CD4-positive, alpha-beta T cell treated with Interferon alpha-2 for 1 hour (primary cell): Measurements from ENCODE around the gene ZCCHC8.
"Not testable (repeated sequence)": the region's sequence is repeated elsewhere in the genome, so short reads cannot be mapped to it uniquely, and the experiment has no call there.

Experiments
- DNase-seq, 2 donors: peaks; one replicate each; pipeline ENCODE4 v3.0.0-alpha.2; 2020 to 2022

The ZCCHC8 gene

DNA sequence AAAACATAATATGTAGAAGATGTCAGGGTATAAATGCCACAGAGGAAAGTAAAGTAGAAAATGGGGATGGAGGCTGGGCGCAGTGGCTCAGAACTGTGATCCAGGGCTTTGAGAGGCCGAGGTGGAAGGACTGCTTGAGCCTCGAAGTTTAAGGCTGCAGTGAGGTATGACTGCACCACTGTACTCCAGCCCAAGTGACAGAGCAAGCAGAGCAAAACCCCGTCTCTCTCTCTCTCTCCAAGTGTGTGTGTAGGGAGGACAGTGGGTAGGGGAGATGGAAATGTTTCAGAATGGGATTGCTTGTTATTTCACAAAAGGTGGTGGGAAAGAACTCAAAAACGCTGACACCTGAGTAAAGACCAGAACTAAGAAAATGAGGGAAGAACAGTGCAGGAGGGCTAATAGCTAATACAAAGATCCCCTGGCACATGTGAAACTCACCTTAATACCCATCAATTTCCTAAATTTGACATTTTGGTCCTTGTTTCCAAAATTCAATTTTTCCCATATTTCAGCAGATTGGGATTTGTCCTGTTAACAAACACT is 5.7 kb upstream of the ZCCHC8 start:
- no peak for DNase-seq

DNA sequence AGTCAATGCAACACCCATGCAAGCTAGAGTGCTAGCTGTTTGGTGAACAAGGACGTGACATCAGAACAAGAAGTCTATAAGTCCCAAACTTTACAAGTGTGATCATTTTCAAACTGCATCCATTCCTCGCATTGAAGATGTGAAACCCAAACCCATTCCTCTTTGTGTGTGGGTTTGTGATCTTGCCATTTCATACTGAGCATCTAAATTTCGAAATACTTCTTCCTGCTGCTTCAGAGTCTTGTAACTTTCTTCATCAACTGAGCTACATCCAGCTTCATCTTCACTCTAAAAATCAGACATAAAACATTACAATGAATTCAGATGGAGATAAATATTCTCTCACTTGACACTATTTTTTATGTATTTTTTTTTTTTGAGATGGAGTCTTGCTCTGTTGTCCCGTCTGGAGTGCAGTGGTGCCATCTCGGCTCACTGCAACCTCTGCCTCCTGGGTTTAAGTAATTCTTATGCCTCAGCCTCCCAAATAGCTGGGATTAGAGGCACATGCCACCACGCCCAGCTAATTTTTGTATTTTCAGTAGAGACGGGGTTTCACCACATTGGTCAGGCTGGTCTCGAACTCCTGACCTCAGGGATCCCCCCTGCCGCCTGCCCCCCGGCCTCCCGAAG is 4.8 kb upstream of the ZCCHC8 start:
- DNase-seq = no peak

DNA sequence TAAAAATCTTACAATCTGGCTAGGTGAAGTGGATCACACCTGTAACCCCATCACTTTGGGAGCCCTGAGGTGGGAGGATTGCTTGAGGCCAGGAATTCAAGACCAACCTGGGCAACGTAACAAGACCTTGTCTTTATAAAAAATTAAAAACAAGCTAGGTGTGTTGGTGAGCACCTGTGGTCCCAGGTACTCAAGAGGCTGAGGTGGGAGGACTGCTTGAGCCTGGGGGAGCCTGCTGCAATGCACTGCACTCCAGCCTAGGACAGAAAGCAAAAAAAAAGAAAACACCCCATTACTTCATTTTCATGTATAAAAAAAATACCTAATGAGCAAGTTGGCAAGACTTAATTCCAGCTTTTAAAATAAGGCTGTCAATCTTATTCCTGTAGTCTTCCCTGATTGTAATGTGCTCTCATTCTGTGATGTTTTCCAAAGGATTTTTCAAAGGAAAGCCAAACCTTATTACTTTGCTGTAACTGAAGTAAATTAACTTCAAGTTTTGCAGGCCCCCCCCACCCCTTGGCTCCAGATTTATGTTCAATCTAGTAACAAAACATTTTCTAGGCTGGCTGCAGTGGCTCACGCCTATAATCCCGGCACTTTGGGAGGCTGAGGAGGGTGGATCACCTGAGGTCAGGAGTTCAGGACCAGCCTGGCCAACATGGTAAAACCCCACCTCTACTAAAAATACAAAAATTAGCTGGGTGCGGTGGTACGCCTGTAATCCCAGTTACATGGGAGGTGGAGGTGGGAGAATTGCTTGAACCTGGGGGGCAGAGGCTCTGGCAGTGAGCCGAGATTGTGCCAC is 3.3 kb upstream of the ZCCHC8 start:
- no peak for DNase-seq

DNA sequence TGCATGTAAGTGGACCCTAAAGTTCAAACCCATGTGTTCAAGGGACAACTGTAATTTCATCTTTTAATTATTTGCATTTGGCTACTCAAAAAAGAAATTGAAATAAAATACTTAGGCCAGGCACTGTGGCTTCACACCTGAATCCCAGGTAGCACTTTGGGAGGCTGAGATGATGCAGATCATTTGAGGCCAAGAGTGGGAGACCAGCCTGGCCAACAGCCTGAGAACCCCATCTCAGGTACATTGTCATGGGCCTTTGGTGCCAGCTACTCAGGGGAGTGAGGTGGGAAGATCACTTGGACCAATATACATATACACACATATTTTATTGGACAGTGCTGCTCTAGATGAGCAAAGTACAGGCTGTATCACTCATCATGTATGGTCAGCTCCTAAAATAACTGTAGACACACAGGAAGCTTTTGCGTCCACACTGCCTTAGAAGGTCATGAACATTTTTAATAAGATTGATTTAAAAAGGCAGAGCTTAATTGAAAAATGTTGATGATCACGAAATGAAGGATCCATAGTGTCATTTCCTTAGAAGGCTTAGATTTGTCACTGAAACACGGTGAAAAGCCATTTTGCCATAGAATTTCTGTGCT is 2.5 kb upstream of the ZCCHC8 start:
- no peak for DNase-seq

- DNase-seq = no peak
Measured at GRCh38 chr12:122501489-122501989, 807 bp upstream of the ZCCHC8 start.

GRCh38 chr12:122499991-122500684 is 594 bp downstream of the ZCCHC8 start:
- DNase-seq = peak; percentile 23 to 58

- DNase-seq = no peak
Measured at GRCh38 chr12:122495258-122495657, 5.5 kb downstream of the ZCCHC8 start.

- DNase-seq = not testable (repeated sequence)
Measured at GRCh38 chr12:122493222-122493621, 7.5 kb downstream of the ZCCHC8 start.

- no peak for DNase-seq
Measured at GRCh38 chr12:122491991-122492390, 8.7 kb downstream of the ZCCHC8 start.

GRCh38 chr12:122489038-122489437 is 11.7 kb downstream of the ZCCHC8 start:
- no peak for DNase-seq

DNA sequence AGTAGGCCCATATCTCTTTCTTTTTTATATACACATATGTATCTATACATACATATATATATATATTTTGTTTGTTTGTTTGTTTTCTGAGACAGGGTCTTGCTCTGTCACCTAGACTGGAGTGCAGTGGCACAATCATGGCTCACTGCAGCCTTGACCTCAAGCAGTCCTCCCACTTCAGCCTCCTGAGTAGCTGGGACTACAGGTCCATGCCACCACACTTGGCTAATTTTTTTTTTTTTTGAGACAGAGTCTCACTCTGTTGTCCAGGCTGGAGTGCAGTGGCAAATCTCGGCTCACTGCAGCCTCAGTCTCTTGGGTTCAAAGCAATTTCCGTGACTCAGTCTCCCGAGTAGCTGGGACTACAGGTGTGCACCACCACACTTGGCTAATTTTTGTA is 12.9 kb downstream of the ZCCHC8 start:
- not testable (repeated sequence) for DNase-seq

GRCh38 chr12:122486805-122487426 is 13.8 kb downstream of the ZCCHC8 start:
- no peak for DNase-seq

DNA sequence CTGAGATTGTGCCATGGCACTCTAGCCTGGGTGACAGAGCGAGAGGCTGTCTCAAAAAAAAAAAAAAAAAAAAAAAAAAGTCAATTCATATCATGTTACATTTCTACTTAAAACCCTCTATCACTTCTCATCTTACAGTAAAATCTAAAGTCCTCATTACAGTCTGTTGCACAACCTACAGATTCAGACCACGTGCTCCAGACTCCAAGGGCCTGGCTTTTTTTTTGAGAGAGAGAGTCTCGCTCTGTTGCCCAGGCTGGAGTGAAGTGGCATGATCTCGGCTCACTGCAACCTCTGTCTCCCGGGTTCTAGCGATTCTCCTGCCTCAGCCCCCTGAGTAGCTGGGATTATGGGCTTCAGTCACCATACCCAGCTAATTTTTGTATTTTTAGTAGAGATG is 14.4 kb downstream of the ZCCHC8 start:
- not testable (repeated sequence) for DNase-seq

GRCh38 chr12:122484385-122484784 is 16.3 kb downstream of the ZCCHC8 start:
- DNase-seq = not testable (repeated sequence)

- no peak for DNase-seq
Measured at GRCh38 chr12:122483969-122484368, 16.8 kb downstream of the ZCCHC8 start.

GRCh38 chr12:122481861-122482260 is 18.9 kb downstream of the ZCCHC8 start:
- DNase-seq = no peak

GRCh38 chr12:122480753-122481152 is 20.0 kb downstream of the ZCCHC8 start:
- no peak for DNase-seq

DNA sequence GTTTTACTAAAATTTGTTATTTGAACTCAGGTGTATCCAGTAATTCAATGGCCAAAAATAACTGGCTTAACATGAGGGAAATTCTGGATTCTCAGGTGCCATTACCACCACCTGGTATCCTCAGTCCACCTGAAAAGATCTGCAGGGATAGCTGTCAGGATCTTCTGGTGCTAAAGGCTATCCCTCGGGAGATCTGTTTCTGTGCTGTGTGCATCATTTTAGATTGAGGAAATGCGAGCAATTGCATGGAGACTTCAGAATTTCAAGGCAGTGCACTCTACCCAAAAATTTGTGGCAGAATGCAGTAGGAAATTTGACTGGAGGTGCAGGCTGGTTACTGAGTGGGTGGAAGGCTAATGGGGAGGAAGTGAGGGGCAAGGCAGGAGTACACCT is 26.4 kb downstream of the ZCCHC8 start:
- DNase-seq = no peak

DNA sequence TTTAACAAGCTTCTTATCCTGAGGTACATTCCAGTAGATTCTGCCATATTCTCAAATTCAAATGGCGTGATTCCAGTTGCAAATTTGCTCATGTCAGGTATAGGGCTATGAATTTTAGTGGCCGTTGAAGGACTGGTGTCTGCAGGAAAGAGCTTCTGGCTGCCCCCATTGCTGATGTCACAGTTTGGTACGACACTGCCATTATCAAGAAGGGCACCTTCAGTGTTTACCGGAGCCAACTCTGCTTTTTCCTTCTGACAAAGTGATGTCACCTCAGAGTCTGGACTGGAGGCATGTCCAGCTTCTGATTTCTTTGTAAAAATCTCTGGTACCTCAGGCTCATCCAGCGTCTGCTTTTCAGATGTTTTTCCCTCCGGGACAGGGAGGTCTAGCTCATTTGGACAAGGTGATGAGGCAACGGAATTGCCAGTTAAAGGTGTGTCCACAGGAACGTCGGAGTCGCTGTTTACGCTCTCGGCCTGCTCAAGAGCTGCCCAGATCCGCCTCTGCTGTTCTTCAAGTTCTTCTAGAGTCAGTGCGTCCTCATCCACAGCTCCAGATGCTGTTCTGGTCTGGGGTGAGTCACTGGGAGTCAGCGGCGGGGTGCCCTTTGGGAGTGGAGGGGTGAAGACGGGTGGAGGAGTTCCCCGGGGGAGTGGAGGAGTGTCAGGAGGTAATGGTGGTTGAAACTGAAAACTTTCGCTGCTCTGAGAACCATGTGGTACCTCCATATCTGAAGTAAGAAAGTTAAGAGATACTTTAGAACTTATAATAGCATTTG is 27.0 kb downstream of the ZCCHC8 start:
- no peak for DNase-seq

DNA sequence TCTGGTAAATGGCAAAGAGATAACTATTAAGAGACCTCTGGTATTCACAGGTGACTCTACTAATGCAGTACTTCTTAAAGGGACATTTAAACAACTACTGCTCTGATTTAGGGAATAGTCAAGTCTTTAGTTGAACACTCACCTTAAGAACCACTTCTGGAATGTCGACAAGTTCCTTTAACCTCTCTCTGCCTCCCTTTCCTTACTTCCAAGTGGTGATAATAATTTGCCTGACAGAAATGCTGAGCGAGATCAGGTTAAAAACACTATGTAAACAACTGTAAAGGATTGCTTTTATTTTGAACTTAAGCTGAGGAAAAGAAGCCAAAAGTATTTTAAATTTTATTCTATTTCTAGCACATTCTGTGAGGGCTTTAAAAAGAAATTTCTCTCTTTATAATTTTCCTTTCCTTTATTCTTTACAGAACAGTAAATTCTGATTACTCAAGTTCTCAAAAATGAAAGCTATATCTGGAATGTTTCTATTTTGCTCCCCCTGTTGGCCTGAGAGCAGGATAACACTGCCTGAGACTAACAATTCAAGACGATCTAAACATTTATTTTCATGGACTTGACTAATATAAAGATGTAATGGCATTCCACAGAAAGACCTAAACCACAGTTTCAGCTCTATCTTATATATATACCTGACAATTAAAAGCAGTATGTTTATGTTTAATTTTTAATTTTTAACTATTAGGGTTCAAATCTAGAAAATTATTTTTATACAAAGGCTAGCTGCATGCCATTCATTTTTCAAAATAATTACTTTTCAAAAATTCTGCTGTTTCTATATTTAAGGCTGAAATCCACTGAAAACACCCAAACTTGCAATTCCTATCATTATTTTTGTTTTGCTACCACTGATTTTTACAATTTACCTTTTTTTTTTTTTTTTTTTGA is 29.2 kb downstream of the ZCCHC8 start:
- peak; percentile 22 to 77 for DNase-seq

DNA sequence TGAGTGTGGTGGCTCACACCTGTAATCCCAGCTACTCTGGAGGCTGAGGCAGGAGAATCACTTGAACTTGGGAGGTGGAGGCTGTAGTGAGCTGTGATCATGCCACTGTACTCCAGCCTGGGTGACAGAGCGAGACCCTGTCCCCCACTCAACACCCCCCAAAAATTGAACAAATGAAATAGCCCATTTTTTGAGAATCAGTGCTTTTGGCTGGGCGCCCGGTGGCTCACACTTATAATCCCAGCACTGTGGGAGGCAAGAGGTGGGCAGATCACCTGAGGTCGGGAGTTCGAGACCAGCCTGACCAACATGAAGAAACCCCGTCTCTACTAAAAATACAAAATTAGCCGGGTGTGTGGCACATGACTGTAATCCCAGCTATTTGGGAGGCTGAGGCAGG is 30.2 kb downstream of the ZCCHC8 start:
- DNase-seq = not testable (repeated sequence)
